Upper lobe of left lung (tissue), 6 donors: ENCODE results near the gene GLRX3. TPM values are rescaled to one million over a fixed set of nuclear protein-coding genes. Genes with fewer than 3 reads are reported as not detected.

Source experiments
- ATAC-seq, 2 donors: fragments of 200-7000 bp; cut with Tn5 transposase; one replicate each; pipeline ENCODE4 v1.9.1; 2022; ENCODE audit warnings: mild to moderate bottlenecking in 2 of 2, moderate library complexity in 2 of 2; ENCODE audit not compliant: low FRiP score in 2 of 2
- DNase-seq, 2 donors: peaks; one replicate each; pipeline ENCODE4 v3.0.0-alpha.2; 2019 to 2020
- H3K27ac ChIP-seq, 4 donors: fragments of 200-600 bp; sonication (generic); one replicate each; pipeline ENCODE4 v1.5.1; 2016 to 2019
- H3K27me3 ChIP-seq, 4 donors: fragments of 200-600 bp; sonication (generic); one replicate each; pipeline ENCODE4 v1.5.1; 2017 to 2019
- H3K36me3 ChIP-seq, 4 donors: fragments of 200-600 bp; sonication (generic); one replicate each; pipeline ENCODE4 v1.5.1; 2016 to 2019
- H3K4me1 ChIP-seq, 4 donors: fragments of 200-600 bp; sonication (generic); one replicate each; pipeline ENCODE4 v1.5.1; 2018 to 2019
- H3K4me3 ChIP-seq, 4 donors: fragments of 200-600 bp; sonication (generic); one replicate each; pipeline ENCODE4 v1.5.1; 2017 to 2019; ENCODE audit warnings: mild to moderate bottlenecking in 2 of 4, moderate library complexity in 1 of 4
- H3K9me3 ChIP-seq, 4 donors: fragments of 200-600 bp; sonication (generic); one replicate each; pipeline ENCODE4 v1.5.1; 2018 to 2019
- EP300 ChIP-seq, 4 donors: sonication (generic); formaldehyde crosslinking; IDR thresholded peaks; one replicate each; pipeline ENCODE4 v1.5.1; 2017; ENCODE audit warnings: antibody characterized with exemption in 4 of 4, control low read depth in 2 of 4
- POLR2A ChIP-seq, 4 donors: fragments of 450-650 bp; IDR thresholded peaks; one replicate each; pipeline ENCODE4 v1.5.1; 2016 to 2017; ENCODE audit warnings: antibody characterized with exemption in 4 of 4, mild to moderate bottlenecking in 2 of 4
- POLR2AphosphoS5 ChIP-seq, 2 donors: sonication (generic); formaldehyde crosslinking; IDR thresholded peaks; one replicate each; pipeline ENCODE4 v1.5.1; 2017; ENCODE audit warnings: antibody characterized with exemption in 2 of 2
- WGBS, 2 donors: methylation state at CpG; one replicate each; pipeline ENCODE4 v1.1.5; 2017 to 2018; 5-methylcytosine and 5-hydroxymethylcytosine counted together
- total RNA-seq, 6 donors: library from RNA; depleted of rRNA in 4 of 6; stranded (reverse); fragments of >200 nt in 4 of 6; gene quantifications; one replicate each; pipeline versions ENCODE4 v1.1.0 to v1.2.1, GENCODE V29; 2016 to 2021
- TF ChIP-seq, protein P1 (sequence below), 6 experiments: fragments of 450-650 bp in 4 of 6; fragments of 200-600 bp in 2 of 6; sonication (generic) in 2 of 6; IDR thresholded peaks; one replicate each; pipeline ENCODE4 v1.5.1; 2016 to 2019; ENCODE audit warnings: antibody characterized with exemption in 6 of 6
- donor health status: DM: no; HTN: no; CAD: no; lungs with moderate emphysema.
- donor health status: DM: no; HTN: yes; CAD: no; lungs with severe emphysema.

GLRX3 gene
- total RNA-seq, 6 donors from 2014 or later: 21.8 to 64.2 (median 45.7) TPM

DNA sequence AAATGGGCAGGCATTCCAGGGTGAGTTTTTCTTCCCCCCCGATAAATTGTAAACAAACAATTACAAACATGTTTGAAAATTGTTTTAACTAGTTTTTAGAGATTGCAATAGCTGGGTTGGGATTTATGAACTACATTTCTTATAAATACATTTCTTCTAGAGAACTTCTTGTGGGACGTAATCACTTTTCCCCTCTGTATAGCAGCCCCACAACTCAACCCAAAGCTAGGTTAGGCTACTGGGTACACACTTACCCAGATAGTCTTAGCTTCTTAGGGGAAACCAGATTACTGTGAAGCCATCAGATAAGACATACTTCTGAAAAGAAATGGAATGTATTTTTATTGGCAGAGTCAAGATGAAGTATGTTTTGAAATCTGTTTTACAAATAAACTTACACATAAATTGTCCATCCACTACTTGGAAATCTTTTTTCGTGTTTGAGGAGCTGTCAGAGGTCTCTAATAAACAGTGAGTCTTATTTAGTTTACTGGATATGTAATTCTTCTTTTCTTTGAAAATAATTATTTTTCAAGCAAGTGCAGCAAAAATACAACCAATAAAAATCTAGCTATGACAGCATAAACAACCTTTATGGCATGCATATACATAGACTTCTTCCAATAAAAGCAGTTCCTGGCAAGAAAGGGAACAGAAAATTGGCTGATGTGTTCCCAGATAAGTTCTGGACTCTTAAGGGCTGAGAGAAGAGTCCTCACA, 8.0 kb upstream of the GLRX3 start:
- Histone ChIP-seq H3K27ac (no peak overlapping the region), H3K4me3 (no peak overlapping the region)

DNA sequence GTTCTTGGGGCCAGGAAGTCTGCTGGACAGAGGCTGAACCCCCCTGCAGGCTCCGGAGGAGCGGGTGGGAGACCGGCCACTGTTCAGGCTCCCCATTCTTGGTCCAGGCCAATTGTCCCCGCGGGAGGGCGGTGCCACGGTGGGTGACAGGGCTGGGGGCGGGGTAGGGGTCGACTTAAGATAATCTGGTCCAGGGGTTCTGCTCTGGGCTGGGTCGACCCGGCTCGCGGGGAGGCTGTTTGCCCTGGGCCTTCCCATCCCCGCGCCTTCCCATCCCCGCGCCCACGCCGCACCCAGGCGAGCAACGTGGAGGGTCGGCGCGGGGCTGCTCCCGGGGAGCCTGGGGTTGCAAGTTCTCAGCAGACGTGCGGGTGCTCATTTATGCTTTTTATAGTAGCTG, 7.3 kb upstream of the GLRX3 start:
- DNase-seq: peak in 1 of 2 donors; percentile 74
- 30 to 41% methylated on average over 7 to 25 of the region's 27 CpGs for WGBS, 2 donors
- H3K9me3 ChIP-seq: no peaks in the 10 kb centered on the region
- no peak overlapping the region for H3K27ac ChIP-seq
- no peaks in the 10 kb centered on the region for H3K36me3 ChIP-seq
- TF ChIP-seq POLR2AphosphoS5 (IDR thresholded peaks at IDR 0.05): no peak
- TF ChIP-seq, protein P1, sequence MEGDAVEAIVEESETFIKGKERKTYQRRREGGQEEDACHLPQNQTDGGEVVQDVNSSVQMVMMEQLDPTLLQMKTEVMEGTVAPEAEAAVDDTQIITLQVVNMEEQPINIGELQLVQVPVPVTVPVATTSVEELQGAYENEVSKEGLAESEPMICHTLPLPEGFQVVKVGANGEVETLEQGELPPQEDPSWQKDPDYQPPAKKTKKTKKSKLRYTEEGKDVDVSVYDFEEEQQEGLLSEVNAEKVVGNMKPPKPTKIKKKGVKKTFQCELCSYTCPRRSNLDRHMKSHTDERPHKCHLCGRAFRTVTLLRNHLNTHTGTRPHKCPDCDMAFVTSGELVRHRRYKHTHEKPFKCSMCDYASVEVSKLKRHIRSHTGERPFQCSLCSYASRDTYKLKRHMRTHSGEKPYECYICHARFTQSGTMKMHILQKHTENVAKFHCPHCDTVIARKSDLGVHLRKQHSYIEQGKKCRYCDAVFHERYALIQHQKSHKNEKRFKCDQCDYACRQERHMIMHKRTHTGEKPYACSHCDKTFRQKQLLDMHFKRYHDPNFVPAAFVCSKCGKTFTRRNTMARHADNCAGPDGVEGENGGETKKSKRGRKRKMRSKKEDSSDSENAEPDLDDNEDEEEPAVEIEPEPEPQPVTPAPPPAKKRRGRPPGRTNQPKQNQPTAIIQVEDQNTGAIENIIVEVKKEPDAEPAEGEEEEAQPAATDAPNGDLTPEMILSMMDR (IDR thresholded peaks at IDR 0.05): no peak
- no peak for TF ChIP-seq POLR2A (IDR thresholded peaks at IDR 0.05)
- no peak for TF ChIP-seq EP300 (IDR thresholded peaks at IDR 0.05)
- peak in 1 of 2 donors; percentile 16 for ATAC-seq
- peaks cover 0 to 5% (median 0%) of the 10 kb centered on the region in 4 donors for H3K4me1 ChIP-seq
- peaks cover 0 to 9% (median 3%) of the 10 kb centered on the region in 4 donors for H3K27me3 ChIP-seq
- no peak overlapping the region for H3K4me3 ChIP-seq

More for the DNA sequence above, 8.0 kb upstream of the GLRX3 start:
- WGBS, 2 donors: 37 to 41% methylated on average over 3 of the region's 3 CpGs
- peaks cover 0 to 9% (median 3%) of the 10 kb centered on the region in 4 donors for H3K27me3 ChIP-seq
- ATAC-seq: no peak
- no peaks in the 10 kb centered on the region for H3K36me3 ChIP-seq
- TF ChIP-seq POLR2AphosphoS5 (IDR thresholded peaks at IDR 0.05): no peak
- TF ChIP-seq EP300 (IDR thresholded peaks at IDR 0.05): no peak
- TF ChIP-seq, protein P1 (IDR thresholded peaks at IDR 0.05): no peak
- no peak for TF ChIP-seq POLR2A (IDR thresholded peaks at IDR 0.05)
- peaks cover 0 to 5% (median 0%) of the 10 kb centered on the region in 4 donors for H3K4me1 ChIP-seq
- DNase-seq: no peak
- no peaks in the 10 kb centered on the region for H3K9me3 ChIP-seq

DNA sequence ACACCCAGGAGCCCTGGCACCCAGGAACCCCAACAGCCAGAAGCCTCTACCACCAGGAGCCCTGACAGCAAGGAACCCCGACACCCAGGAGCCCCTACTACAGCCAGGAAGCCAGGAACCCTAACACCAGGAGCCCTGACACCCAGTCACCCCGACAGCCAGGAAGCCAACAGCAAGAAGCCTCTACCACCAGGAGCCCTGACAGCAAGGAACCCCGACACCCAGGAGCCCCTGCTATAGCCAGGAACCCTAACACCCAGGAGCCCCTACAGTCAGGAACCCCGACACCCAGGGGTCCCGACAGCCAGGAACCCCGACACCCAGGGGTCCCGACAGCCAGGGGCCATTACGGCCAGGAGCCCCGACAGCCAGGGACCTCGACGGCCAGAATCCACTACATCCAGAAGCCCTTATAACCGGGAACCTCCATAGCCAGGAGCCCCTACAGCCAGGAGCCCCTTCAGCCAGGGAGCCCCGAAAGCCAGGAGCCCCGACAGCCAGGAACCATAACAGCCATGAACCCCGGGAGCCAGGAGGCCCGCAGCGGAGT, 440 bp upstream of the GLRX3 start:
- H3K27me3 ChIP-seq: no peaks in the 10 kb centered on the region
- DNase-seq: no peak
- H3K4me3 ChIP-seq: peak overlapping the region; percentile 91 to 99 (median 97)
- no peak for ATAC-seq
- 83% methylated on average over 1 of the region's 17 CpGs; no CpG with 5 or more reads in 1 of the 2 donors for WGBS, 2 donors
- peaks cover 29 to 45% (median 34%) of the 10 kb centered on the region in 4 donors for H3K4me1 ChIP-seq
- H3K27ac ChIP-seq: peak overlapping the region; percentile 86 to 92 (median 91)
- no peaks in the 10 kb centered on the region for H3K9me3 ChIP-seq
- TF ChIP-seq, protein P1 (IDR thresholded peaks at IDR 0.05): no peak
- TF ChIP-seq POLR2A (IDR thresholded peaks at IDR 0.05): no peak
- TF ChIP-seq POLR2AphosphoS5 (IDR thresholded peaks at IDR 0.05): no peak
- TF ChIP-seq EP300 (IDR thresholded peaks at IDR 0.05): no peak
- no peaks in the 10 kb centered on the region for H3K36me3 ChIP-seq

DNA sequence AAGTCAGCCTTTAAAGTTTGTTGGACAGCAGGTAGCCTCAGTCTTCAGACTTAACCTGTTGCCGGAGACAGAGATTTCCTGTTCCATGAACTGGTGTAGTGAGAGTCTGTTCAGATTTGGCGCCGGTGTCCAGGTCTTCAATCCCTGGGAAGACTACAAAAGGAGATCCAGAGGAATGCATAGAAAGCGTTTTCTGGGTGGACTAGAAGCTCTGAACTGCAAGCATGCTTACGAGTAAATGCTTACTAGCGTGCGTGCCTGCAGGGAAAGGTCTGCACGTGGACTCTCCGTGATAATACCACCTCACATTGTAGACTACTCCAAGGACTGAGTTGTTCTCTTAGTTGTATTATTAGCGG, 878 bp downstream of the GLRX3 start:
- H3K4me1 ChIP-seq: peaks cover 29 to 57% (median 36%) of the 10 kb centered on the region in 4 donors
- no peaks in the 10 kb centered on the region for H3K27me3 ChIP-seq
- no peaks in the 10 kb centered on the region for H3K36me3 ChIP-seq
- no peaks in the 10 kb centered on the region for H3K9me3 ChIP-seq
- TF ChIP-seq, protein P1 (IDR thresholded peaks at IDR 0.05): no peak
- TF ChIP-seq EP300 (IDR thresholded peaks at IDR 0.05) (no peak), POLR2AphosphoS5 (IDR thresholded peaks at IDR 0.05) (no peak), POLR2A (IDR thresholded peaks at IDR 0.05) (no peak)
- DNase-seq (no peak), ATAC-seq (no peak)
- H3K27ac ChIP-seq: peak overlapping the region; percentile 86 to 92 (median 91)
- 7% methylated on average over 10 of the region's 10 CpGs for WGBS, 2 donors
- peak overlapping the region; percentile 91 to 99 (median 97) for H3K4me3 ChIP-seq
